HUES64 (cell line): ENCODE results near the gene TMEM121.

ENCODE experiments used
- H3K27ac ChIP-seq: 2 replicates; pipeline ENCODE4 v1.7.0; 2013; ENCODE audit warnings: low read depth, low read length, inconsistent platforms
- H3K27me3 ChIP-seq: 2 replicates; pipeline ENCODE4 v1.6.1; 2013; ENCODE audit warnings: mild to moderate bottlenecking, low read length; ENCODE audit not compliant: insufficient read depth
- H3K36me3 ChIP-seq: 2 replicates; pipeline ENCODE4 v1.6.1; 2013; ENCODE audit warnings: mild to moderate bottlenecking, low read length; ENCODE audit not compliant: insufficient read depth
- H3K4me1 ChIP-seq: 2 replicates; pipeline ENCODE4 v1.6.1; 2013; ENCODE audit warnings: mild to moderate bottlenecking, low read length, moderate library complexity; ENCODE audit not compliant: insufficient read depth
- H3K4me3 ChIP-seq: 2 replicates; pipeline ENCODE4 v1.5.1; 2013; ENCODE audit warnings: mild to moderate bottlenecking, low read length, moderate library complexity
- H3K9ac ChIP-seq: 2 replicates; pipeline ENCODE4 v1.6.1; 2013; ENCODE audit warnings: mild to moderate bottlenecking, low read depth, low read length
- H3K9me3 ChIP-seq: 2 replicates; pipeline ENCODE4 v1.6.1; 2013; ENCODE audit warnings: low read depth, low read length; ENCODE audit not compliant: insufficient read depth
- WGBS: fragments of 150-250, 120-280 bp; methylation state at CpG from one replicate; pipeline ENCODE4 v1.1.7; 2013; ENCODE audit warnings: missing lambda C conversion rate; 5-methylcytosine and 5-hydroxymethylcytosine counted together

The TMEM121 gene

GRCh38 chr14:105482486-105483110, 43.8 kb upstream of the TMEM121 start:
- Histone ChIP-seq H3K27ac (no peak overlapping the region), H3K4me1 (peaks cover 9% of the 10 kb centered on the region), H3K27me3 (peaks cover 97% of the 10 kb centered on the region)

GRCh38 chr14:105483300-105484068, 42.9 kb upstream of the TMEM121 start:
- Histone ChIP-seq H3K27me3 (peaks cover 97% of the 10 kb centered on the region), H3K4me1 (peaks cover 9% of the 10 kb centered on the region), H3K4me3 (no peak overlapping the region), H3K9me3 (no peaks in the 10 kb centered on the region), H3K27ac (no peak overlapping the region), H3K9ac (no peak overlapping the region), H3K36me3 (no peaks in the 10 kb centered on the region)
- 84% methylated on average over 18 of the region's 18 CpGs for WGBS

More at GRCh38 chr14:105482486-105483110, 43.8 kb upstream of the TMEM121 start:
- peak overlapping the region; percentile 55 for H3K9ac ChIP-seq
- 91% methylated on average over 18 of the region's 18 CpGs for WGBS
- H3K9me3 ChIP-seq: no peaks in the 10 kb centered on the region
- no peak overlapping the region for H3K4me3 ChIP-seq
- no peaks in the 10 kb centered on the region for H3K36me3 ChIP-seq

- H3K27ac ChIP-seq: no peak overlapping the region
- no peaks in the 10 kb centered on the region for H3K9me3 ChIP-seq
- WGBS: 85% methylated on average over 20 of the region's 20 CpGs
- H3K4me3 ChIP-seq: no peak overlapping the region
- no peak overlapping the region for H3K9ac ChIP-seq
- H3K27me3 ChIP-seq: peaks cover 97% of the 10 kb centered on the region
- H3K36me3 ChIP-seq: no peaks in the 10 kb centered on the region
- H3K4me1 ChIP-seq: peaks cover 12% of the 10 kb centered on the region
Measured at GRCh38 chr14:105484069-105484996, 42.0 kb upstream of the TMEM121 start.

GRCh38 chr14:105484997-105485393, 41.4 kb upstream of the TMEM121 start:
- Histone ChIP-seq H3K27me3 (peaks cover 92% of the 10 kb centered on the region), H3K4me3 (no peak overlapping the region), H3K36me3 (no peaks in the 10 kb centered on the region), H3K27ac (no peak overlapping the region), H3K9ac (no peak overlapping the region), H3K4me1 (peaks cover 15% of the 10 kb centered on the region), H3K9me3 (no peaks in the 10 kb centered on the region)
- WGBS: 88% methylated on average over 16 of the region's 16 CpGs

- Histone ChIP-seq H3K27me3 (peaks cover 85% of the 10 kb centered on the region), H3K27ac (no peak overlapping the region), H3K9me3 (no peaks in the 10 kb centered on the region), H3K4me1 (peaks cover 15% of the 10 kb centered on the region), H3K4me3 (peak overlapping the region; percentile 1; the same call in 1 of the 2 replicates), H3K36me3 (no peaks in the 10 kb centered on the region), H3K9ac (no peak overlapping the region)
- WGBS: 13% methylated on average over 12 of the region's 12 CpGs
Measured at GRCh38 chr14:105485739-105486162, 40.6 kb upstream of the TMEM121 start.

- H3K27ac ChIP-seq: no peak within 1 kb of the TSS
- peak within 1 kb of the TSS; percentile 20; the same call in 1 of the 2 replicates for H3K9ac ChIP-seq
- peak within 1 kb of the TSS; percentile 47 for H3K4me3 ChIP-seq
- H3K36me3 ChIP-seq: no peaks in the 10 kb centered on the region
- H3K27me3 ChIP-seq: peaks cover 79% of the 10 kb centered on the region
- WGBS: 5% methylated on average over 56 of the region's 56 CpGs
- peaks cover 10% of the 10 kb centered on the region for H3K4me1 ChIP-seq
- no peaks in the 10 kb centered on the region for H3K9me3 ChIP-seq
Measured at GRCh38 chr14:105486163-105486973, 40.0 kb upstream of the TMEM121 start, which contains the start of gene CRIP1. CRIP1 (plus strand) TSS chr14:105486886; CDS start chr14:105487260, 374 bp downstream.

GRCh38 chr14:105486974-105487448, 39.4 kb upstream of the TMEM121 start:
- peak overlapping the region; percentile 20; the same call in 1 of the 2 replicates for H3K9ac ChIP-seq
- peaks cover 9% of the 10 kb centered on the region for H3K4me1 ChIP-seq
- H3K36me3 ChIP-seq: no peaks in the 10 kb centered on the region
- no peaks in the 10 kb centered on the region for H3K9me3 ChIP-seq
- no peak overlapping the region for H3K27ac ChIP-seq
- WGBS: 3% methylated on average over 45 of the region's 45 CpGs
- H3K27me3 ChIP-seq: peaks cover 74% of the 10 kb centered on the region
- H3K4me3 ChIP-seq: peak overlapping the region; percentile 47

GRCh38 chr14:105487449-105487985, 38.9 kb upstream of the TMEM121 start:
- H3K27me3 ChIP-seq: peaks cover 69% of the 10 kb centered on the region

GRCh38 chr14:105487986-105488777, 38.2 kb upstream of the TMEM121 start:
- no peaks in the 10 kb centered on the region for H3K9me3 ChIP-seq
- no peak overlapping the region for H3K27ac ChIP-seq
- H3K36me3 ChIP-seq: no peaks in the 10 kb centered on the region
- 80% methylated on average over 26 of the region's 26 CpGs for WGBS
- H3K9ac ChIP-seq: no peak overlapping the region
- peaks cover 5% of the 10 kb centered on the region; the same call in 1 of the 2 replicates for H3K4me1 ChIP-seq
- peaks cover 62% of the 10 kb centered on the region for H3K27me3 ChIP-seq
- H3K4me3 ChIP-seq: peak overlapping the region; percentile 47; the same call in 1 of the 2 replicates

More at GRCh38 chr14:105487449-105487985, 38.9 kb upstream of the TMEM121 start:
- peak overlapping the region; percentile 20; the same call in 1 of the 2 replicates for H3K9ac ChIP-seq
- peaks cover 5% of the 10 kb centered on the region; the same call in 1 of the 2 replicates for H3K4me1 ChIP-seq
- H3K4me3 ChIP-seq: peak overlapping the region; percentile 47
- H3K27ac ChIP-seq: no peak overlapping the region
- H3K9me3 ChIP-seq: no peaks in the 10 kb centered on the region
- H3K36me3 ChIP-seq: no peaks in the 10 kb centered on the region
- 11% methylated on average over 48 of the region's 48 CpGs for WGBS
